Measurements from ENCODE around the gene SLC9A3. TPM values are rescaled to one million over a fixed set of nuclear protein-coding genes. Genes with fewer than 3 reads are reported as not detected.
"Not testable (repeated sequence)": the region's sequence is repeated elsewhere in the genome, so short reads cannot be mapped to it uniquely, and the experiment has no call there.

SLC9A3 gene
- total RNA-seq, 1 experiment from 2014 or later: 1.9 TPM

- intact Hi-C loops (cut with micrococcal nuclease; ENCODE audit: unreplicated experiment): no loop called here
- no TSS peak for BruUV-seq (replicated peaks)
- TF ChIP-seq EZH2 (IDR thresholded peaks at IDR 0.05; ENCODE audit: borderline replicate concordance, low read depth, low read length, poor library complexity, severe bottlenecking): no peak
- no peak for TF ChIP-seq CTCF (conservative IDR thresholded peaks at IDR 0.05; ENCODE audit: low read depth, low read length)
- Histone ChIP-seq H3K4me1 (ENCODE audit: insufficient read depth, low read length, poor library complexity, severe bottlenecking) (peaks cover 8% of the 10 kb centered on the region), H3K27me3 (replicated peaks; ENCODE audit: insufficient read depth, low read depth, low read length, poor library complexity) (no peaks in the 10 kb centered on the region), H3K4me3 (ENCODE audit: low read depth, low read length, poor library complexity, severe bottlenecking) (no peak overlapping the region), H3K27ac (ENCODE audit: low read depth, low read length, poor library complexity, severe bottlenecking) (no peak overlapping the region), H3K9me3 (ENCODE audit: low read depth, low read length, poor library complexity, severe bottlenecking) (no peaks in the 10 kb centered on the region), H3K36me3 (ENCODE audit: insufficient read depth, low read length, poor library complexity, severe bottlenecking) (no peaks in the 10 kb centered on the region)
- CTCF ChIA-PET: no interaction called here
- POLR2A ChIA-PET (ENCODE audit: low non-redundant PET): no interaction called here
- no peak for DNase-seq (ENCODE audit: low spot score)
These were observed 13.7 kb downstream of the SLC9A3 start for GRCh38 chr5:510521-510920.

- intact Hi-C loops (cut with micrococcal nuclease; ENCODE audit: unreplicated experiment): no loop called here
These were observed 14.6 kb downstream of the SLC9A3 start for GRCh38 chr5:509611-510185.

GRCh38 chr5:507986-508575 lies 16.2 kb downstream of the SLC9A3 start:
- H3K9me3 ChIP-seq (ENCODE audit: low read depth, low read length, poor library complexity, severe bottlenecking); H3K27me3 ChIP-seq (replicated peaks; ENCODE audit: insufficient read depth, low read depth, low read length, poor library complexity); H3K36me3 ChIP-seq (ENCODE audit: insufficient read depth, low read length, poor library complexity, severe bottlenecking); H3K4me3 ChIP-seq (ENCODE audit: low read depth, low read length, poor library complexity, severe bottlenecking); CTCF ChIA-PET; DNase-seq (ENCODE audit: low spot score); POLR2A ChIA-PET (ENCODE audit: low non-redundant PET); intact Hi-C loops (cut with micrococcal nuclease; ENCODE audit: unreplicated experiment); H3K4me1 ChIP-seq (ENCODE audit: insufficient read depth, low read length, poor library complexity, severe bottlenecking); BruUV-seq (replicated peaks); H3K27ac ChIP-seq (ENCODE audit: low read depth, low read length, poor library complexity, severe bottlenecking): not testable (repeated sequence)

More at GRCh38 chr5:509611-510185, 14.6 kb downstream of the SLC9A3 start:
- TF ChIP-seq EZH2 (IDR thresholded peaks at IDR 0.05; ENCODE audit: borderline replicate concordance, low read depth, low read length, poor library complexity, severe bottlenecking) (no peak), CTCF (conservative IDR thresholded peaks at IDR 0.05; ENCODE audit: low read depth, low read length) (no peak)
- ChIA-PET CTCF (no interaction called here), POLR2A (ENCODE audit: low non-redundant PET) (no interaction called here)
- no peaks in the 10 kb centered on the region for H3K9me3 ChIP-seq (ENCODE audit: low read depth, low read length, poor library complexity, severe bottlenecking)
- peaks cover 8% of the 10 kb centered on the region for H3K4me1 ChIP-seq (ENCODE audit: insufficient read depth, low read length, poor library complexity, severe bottlenecking)
- H3K27me3 ChIP-seq (replicated peaks; ENCODE audit: insufficient read depth, low read depth, low read length, poor library complexity): no peaks in the 10 kb centered on the region
- no TSS peak for BruUV-seq (replicated peaks)
- H3K4me3 ChIP-seq (ENCODE audit: low read depth, low read length, poor library complexity, severe bottlenecking): no peak overlapping the region
- no peak overlapping the region for H3K27ac ChIP-seq (ENCODE audit: low read depth, low read length, poor library complexity, severe bottlenecking)
- DNase-seq (ENCODE audit: low spot score): no peak
- H3K36me3 ChIP-seq (ENCODE audit: insufficient read depth, low read length, poor library complexity, severe bottlenecking): no peaks in the 10 kb centered on the region

GRCh38 chr5:505951-506525 lies 18.2 kb downstream of the SLC9A3 start:
- BruUV-seq (replicated peaks): no TSS peak
- POLR2A ChIA-PET (ENCODE audit: low non-redundant PET): no interaction called here
- H3K4me3 ChIP-seq (ENCODE audit: low read depth, low read length, poor library complexity, severe bottlenecking): no peak overlapping the region
- intact Hi-C loops (cut with micrococcal nuclease; ENCODE audit: unreplicated experiment): no loop called here
- no peak overlapping the region for H3K27ac ChIP-seq (ENCODE audit: low read depth, low read length, poor library complexity, severe bottlenecking)
- no peak for TF ChIP-seq CTCF (conservative IDR thresholded peaks at IDR 0.05; ENCODE audit: low read depth, low read length)
- no peak for TF ChIP-seq EZH2 (IDR thresholded peaks at IDR 0.05; ENCODE audit: borderline replicate concordance, low read depth, low read length, poor library complexity, severe bottlenecking)
- no peaks in the 10 kb centered on the region for H3K4me1 ChIP-seq (ENCODE audit: insufficient read depth, low read length, poor library complexity, severe bottlenecking)
- no peaks in the 10 kb centered on the region for H3K36me3 ChIP-seq (ENCODE audit: insufficient read depth, low read length, poor library complexity, severe bottlenecking)
- no peaks in the 10 kb centered on the region for H3K9me3 ChIP-seq (ENCODE audit: low read depth, low read length, poor library complexity, severe bottlenecking)
- CTCF ChIA-PET: no interaction called here
- no peak for DNase-seq (ENCODE audit: low spot score)
- no peaks in the 10 kb centered on the region for H3K27me3 ChIP-seq (replicated peaks; ENCODE audit: insufficient read depth, low read depth, low read length, poor library complexity)

Data from A673 (cell line).